Choroid plexus epithelial cell (primary cell): ENCODE measurements around the gene LHFPL6.

ENCODE experiments used
- DNase-seq: peaks from one replicate; pipeline ENCODE4 v3.0.0-alpha.2; 2010; ENCODE audit warnings: low read depth
- H3K4me3 ChIP-seq: 2 replicates; pipeline ENCODE4 v1.5.1; 2011; ENCODE audit warnings: low read depth, mild to moderate bottlenecking, control low read depth, low read length, moderate library complexity
- CTCF ChIP-seq: conservative IDR thresholded peaks from 2 replicates; pipeline ENCODE4 v1.5.1; 2011; ENCODE audit warnings: low read depth, mild to moderate bottlenecking, control low read depth, inconsistent platforms, low read length, moderate library complexity

LHFPL6 gene

GRCh38 chr13:39604756-39605155, 1.8 kb upstream of the LHFPL6 start:
- no peak for TF ChIP-seq CTCF
- no peak for DNase-seq
- H3K4me3 ChIP-seq = no peak overlapping the region

GRCh38 chr13:39603424-39603947, 493 bp upstream of the LHFPL6 start:
- peak overlapping the region; percentile 82 for H3K4me3 ChIP-seq
- TF ChIP-seq CTCF = no peak
- peak; percentile 39 for DNase-seq

DNA sequence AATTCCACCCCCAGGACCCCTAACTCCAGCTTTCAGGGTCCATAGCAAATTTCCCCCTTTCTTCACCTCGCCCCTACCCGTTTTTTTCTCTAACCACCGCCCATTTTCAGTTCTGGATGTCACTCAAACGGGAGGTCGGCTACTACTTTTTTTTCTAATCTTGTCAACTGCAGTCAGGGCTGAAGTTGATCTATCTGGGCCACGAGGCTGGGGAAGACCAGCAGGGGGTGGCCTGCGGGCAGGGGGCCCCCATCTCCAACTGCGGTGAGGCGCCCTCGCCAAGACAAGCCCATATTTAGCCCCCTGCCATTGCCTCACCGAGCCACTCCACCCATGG, 748 bp downstream of the LHFPL6 start:
- no peak for TF ChIP-seq CTCF
- DNase-seq = no peak
- H3K4me3 ChIP-seq = peak overlapping the region; percentile 82

GRCh38 chr13:39601636-39602035, 1.4 kb downstream of the LHFPL6 start:
- peak overlapping the region; percentile 82 for H3K4me3 ChIP-seq
- no peak for DNase-seq
- no peak for TF ChIP-seq CTCF

DNA sequence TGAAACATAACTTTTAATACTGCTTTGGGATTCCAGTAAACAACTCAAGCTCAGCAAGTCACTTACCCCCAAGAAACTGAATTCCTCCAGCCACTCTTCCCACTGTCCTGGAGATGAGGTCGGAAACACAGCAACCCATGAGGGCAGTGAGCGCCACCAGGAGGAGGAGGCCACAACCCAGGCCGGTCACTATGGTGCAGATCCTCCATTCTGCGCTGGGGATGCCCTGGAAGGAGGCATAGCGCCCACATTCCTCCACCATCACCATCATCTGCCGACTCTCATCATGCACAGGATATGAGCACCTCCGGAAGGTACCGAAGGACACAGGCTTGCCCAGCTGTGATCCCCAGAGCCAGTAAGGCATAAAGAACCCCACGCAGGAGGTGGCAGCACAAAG, 2.2 kb downstream of the LHFPL6 start:
- TF ChIP-seq CTCF = peak; percentile 60
- H3K4me3 ChIP-seq = peak overlapping the region; percentile 82
- DNase-seq = peak; percentile 56

DNA sequence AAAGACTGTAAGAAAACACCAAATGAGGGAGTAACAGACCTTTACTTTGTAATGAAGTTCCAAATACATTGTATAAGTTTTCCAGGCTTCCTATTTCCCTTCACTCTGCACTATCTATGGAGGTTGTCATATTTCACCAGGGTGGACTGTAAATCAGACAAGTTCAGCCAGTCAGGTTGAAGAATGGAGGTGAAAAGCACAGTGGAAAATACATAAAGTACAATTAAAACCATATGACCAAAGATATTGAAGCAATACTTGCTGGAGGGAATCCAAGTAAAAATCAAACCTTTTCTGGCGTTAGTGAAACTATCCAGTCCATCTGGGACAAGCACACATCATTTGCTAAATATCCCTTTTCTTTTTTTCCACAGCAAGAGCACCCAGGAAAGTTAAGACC, 3.2 kb downstream of the LHFPL6 start:
- peak overlapping the region; percentile 82 for H3K4me3 ChIP-seq
- no peak for TF ChIP-seq CTCF
- DNase-seq = peak; percentile 54

GRCh38 chr13:39599012-39599411, 4.0 kb downstream of the LHFPL6 start:
- DNase-seq = no peak
- no peak for TF ChIP-seq CTCF
- H3K4me3 ChIP-seq = peak overlapping the region; percentile 82
